HG02571 (cell line): ENCODE data around the gene GPX5.
"Not testable (repeated sequence)": the region's sequence is repeated elsewhere in the genome, so short reads cannot be mapped to it uniquely, and the experiment has no call there.

Source experiments
- ATAC-seq: cut with Tn5 transposase; IDR thresholded peaks from one replicate; pipeline ENCODE4 v1.9.1; 2021; ENCODE audit warnings: mild to moderate bottlenecking, moderate library complexity; ENCODE audit not compliant: unreplicated experiment

GPX5 gene, protein sequence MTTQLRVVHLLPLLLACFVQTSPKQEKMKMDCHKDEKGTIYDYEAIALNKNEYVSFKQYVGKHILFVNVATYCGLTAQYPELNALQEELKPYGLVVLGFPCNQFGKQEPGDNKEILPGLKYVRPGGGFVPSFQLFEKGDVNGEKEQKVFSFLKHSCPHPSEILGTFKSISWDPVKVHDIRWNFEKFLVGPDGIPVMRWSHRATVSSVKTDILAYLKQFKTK

DNA sequence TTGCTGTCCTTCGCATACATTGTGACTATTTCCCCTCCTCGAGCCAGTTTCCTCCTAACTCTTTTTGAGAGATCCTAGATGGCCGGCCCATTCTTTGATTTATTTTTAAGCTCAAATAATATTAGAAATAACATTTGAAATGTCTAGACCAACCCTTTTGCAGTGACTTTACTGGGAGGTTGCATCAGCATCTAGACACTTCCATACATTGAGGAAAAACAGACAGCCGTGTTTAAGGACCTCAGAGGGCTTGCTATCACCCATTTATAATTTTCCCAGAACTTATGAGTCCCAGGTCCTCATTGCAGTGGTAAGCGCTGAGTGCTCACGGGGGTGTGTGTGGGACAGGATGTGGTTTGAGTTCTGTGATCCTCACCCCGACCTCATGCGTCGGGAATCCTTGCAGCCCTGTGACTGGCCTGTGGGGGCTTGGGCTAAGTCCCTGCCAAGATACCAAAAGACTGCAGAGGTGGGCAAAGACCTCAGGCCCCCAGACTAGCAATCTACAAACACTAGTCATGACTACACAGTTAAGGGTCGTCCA lies at the start of gene GPX5:
Gene GPX5 (plus strand): TSS at position 386 of the 544 bp plus-strand sequence. CDS start 133 bp downstream, at position 519.
- no peak for ATAC-seq

DNA sequence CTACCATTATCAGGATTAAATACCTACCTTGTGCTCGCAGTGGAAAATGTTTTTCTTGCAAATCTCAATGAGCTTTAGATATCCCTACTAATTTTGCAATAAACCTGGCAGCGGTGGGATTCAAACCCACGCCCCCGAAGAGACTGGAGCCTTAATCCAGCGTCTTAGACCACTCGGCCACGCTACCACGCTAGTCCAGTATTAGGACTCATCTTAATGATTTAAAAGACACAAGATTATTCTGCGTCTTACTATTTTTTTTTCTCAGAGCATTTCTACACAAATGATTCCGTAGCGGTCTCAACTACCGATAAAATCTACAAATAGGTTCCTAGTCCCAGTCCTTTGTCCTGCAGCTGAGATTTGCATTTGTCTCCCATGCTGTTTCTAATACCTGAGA lies 47.2 kb upstream of the GPX5 start:
- ATAC-seq, result no peak

DNA sequence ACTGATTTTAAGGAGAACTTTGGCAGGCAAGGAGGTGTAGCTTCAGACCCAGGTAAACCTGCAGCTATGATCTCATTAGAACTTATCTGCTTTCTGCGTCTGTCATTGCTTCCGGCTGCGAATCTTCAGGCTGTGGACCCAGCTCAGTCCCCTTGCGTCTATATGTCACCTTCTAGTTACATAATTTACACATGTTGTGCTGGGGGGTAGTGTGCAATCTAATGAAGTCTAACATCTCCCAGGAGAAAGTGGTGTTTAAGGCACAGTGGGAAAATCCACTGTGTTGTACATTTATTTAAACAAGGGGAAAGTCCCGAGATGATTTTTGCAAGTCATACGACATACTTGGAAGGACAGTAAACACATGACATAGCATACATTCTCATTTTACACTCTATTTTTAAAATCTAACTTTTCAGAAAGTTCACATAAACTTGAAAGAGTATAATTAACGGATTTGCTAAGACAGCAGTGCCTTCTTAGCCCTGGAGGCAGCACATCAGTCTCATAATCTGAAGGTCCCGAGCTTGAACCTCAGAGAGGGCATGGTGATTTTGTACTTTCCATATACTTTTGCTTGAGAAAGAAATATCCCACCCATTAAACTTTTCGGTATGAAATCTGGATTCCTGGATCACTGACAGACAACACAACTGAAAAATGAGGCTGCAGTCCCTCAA lies 45.3 kb upstream of the GPX5 start:
- no peak for ATAC-seq

DNA sequence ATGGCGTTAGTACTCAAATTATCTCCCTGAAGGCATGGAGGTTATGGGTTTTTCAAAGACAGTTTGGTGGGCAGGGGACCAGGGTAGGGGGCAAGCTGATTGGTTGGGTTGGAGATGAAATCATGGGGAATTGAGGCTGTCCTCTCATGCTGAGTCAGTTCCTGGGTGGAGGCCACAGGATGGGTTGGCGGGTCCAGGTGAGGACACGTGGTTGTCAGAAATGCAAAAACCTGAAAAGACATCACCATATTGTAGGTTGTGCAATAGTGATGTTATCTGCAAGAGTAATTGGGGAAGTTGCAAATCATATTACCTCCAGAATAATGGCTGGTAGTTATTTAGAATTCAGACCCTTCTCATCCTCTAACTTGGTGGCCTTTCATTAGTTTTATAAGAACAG lies 40.2 kb upstream of the GPX5 start:
- no peak for ATAC-seq

DNA sequence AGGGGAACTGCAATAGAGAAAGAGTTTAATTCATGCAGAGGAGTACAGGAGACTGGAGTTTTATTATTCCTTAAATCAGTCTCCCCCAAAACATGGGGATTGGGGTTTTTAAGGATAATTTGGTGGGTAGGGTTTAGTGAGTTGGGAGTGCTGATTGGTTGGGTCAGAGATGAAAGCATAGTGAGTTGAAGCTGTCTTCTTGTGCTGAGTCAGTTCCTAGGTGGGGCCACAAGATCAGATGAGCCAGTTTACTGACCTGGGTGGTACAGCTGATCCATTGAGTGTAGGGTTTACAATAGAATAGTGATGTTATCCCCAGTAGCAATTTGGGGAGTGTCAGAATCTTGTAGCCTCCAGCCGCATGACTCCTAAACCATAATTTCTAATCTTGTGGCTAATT lies 39.1 kb upstream of the GPX5 start:
- ATAC-seq, result no peak

DNA sequence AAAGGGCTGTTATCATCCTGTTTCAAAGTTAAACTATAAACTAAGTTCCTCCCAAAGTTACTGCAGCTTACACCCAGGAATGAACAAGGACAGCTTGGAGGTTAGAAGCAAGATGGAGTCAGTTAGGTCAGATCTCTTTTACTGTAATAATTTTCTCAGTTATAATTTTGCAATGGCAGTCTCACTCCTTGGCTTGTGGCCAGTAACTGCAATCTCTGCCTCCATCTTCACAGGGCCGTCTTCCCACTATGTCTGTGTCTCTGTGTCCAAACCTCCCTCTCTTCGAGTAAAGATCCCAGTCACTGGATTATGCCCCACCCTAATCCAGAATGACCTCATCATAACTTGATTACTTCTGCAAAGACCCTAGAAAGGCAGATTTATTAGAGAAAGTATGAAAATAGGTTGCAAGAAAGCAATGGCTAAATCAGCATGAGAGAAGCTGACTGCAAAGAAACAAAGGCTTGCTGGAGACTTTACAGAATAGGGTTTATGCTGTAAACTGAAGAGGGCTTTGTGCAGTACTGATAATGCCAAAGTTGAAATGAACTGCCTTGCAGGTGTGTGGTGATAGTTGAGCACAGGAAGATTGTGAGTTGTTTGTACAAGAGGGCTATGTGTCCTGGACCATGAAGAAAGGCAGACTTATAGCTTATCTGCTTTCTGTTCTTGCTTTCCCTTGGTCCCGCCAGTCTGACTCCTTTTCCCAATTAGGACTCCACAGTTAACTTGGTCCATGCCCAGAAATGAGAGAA lies 38.5 kb upstream of the GPX5 start:
- no peak for ATAC-seq

DNA sequence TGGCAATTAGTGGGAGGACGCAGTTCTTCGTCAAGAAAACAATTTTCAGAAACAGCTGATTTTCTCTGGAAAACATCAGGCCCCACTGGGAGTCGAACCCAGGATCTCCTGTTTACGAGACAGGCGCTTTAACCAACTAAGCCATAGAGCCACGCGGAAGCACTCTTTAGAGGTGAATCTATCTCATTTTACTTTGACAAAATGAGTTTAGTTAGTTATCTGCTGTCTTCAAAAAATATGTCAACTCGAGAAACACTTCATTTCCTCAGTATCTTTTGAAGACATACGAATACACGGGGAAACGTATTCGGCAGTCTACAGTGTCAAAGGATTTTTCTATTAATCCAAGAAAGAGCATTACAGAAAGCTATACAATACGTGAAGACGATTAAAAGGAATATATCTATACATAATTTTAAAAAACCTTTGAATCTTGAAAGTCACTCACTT lies 36.7 kb upstream of the GPX5 start:
- no peak for ATAC-seq

DNA sequence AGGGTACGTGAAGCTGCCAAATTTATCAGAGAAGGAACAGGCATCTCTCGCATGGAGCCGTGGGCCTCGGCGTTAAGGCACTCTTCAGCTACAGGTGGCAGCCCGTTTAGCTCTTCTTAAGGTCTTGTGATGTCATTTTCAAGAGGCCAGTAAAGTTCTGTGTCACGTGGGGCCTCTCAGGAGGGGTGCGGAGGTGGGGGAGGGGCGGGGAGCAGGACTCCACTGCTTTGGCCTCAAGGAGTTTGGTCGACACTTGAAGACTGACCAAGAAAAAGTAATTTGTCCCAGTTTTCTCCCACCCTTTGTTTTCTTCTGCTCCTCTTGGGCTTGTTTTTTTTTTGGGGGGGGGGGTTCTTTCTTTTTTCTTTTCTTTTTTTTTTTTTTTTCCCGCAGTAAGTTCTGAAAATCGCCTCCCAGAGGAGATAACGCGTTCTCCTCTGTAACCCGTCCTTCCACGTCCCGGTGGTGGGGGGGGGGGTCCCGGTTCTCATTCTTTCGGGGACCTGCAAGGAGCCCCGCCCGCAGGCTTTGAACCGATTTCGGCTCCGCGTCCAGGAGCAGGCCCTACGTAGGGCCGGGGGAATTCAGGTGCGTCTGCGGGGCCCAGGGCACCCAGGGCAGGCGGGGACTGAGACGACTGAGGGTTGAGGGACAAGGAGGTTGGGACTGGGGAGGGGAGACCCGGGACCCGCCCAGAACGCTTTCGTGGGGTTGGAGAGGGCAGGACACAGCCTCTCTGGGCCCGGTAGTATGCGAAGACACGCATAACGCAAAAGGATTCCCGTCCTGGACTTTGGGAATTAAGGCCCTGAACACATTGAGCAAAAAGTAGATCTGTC lies 36.1 kb upstream of the GPX5 start:
- ATAC-seq, result peak; percentile 71

DNA sequence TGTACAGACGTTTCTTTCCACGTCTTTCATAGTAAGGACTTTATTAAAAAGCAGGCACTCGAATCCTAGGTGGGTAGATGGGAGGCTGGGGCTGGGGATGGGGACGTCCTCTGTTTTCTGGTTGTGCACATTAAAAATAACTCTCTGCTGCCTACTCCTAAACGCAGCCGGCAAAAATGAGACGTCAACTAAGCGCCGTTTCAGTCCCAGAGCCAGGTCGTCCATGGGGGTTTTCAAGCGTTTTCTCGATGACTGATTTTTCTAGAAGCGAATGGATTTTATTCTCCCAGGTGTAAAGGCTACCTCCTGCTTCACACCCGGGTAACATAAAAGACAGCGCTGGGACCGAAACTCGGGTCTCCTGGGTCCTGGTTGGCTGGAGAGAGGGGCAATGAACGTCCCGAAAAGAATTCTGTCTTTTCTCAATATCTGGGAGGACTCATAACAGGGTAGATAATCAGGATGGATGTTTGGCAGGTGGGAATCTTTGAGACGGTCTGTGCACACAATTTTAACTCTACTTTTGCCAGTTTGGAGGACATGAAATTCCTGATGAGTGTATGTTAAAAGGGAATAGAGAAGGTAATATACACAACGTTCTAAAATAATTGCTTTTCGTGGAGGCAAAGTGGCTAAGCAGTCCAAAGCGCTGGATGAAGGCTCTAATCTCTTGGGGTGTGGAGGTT lies 35.3 kb upstream of the GPX5 start:
- no peak for ATAC-seq

DNA sequence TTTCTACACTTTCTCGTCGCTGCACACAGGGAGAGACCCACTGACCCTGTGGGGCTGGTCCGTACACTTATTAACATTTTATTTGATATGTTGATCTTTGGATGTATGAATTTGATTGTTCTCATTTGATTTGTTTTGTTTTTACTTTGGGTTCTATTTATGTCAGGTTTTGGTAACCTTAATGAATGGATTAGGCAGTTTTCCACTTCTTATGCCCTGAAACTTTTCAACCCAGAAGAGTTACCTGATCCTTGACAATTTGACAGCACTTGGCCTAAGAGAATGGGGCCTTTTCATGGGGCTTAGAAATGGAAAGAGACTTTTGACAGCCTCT lies 33.7 kb upstream of the GPX5 start:
- ATAC-seq, result no peak

DNA sequence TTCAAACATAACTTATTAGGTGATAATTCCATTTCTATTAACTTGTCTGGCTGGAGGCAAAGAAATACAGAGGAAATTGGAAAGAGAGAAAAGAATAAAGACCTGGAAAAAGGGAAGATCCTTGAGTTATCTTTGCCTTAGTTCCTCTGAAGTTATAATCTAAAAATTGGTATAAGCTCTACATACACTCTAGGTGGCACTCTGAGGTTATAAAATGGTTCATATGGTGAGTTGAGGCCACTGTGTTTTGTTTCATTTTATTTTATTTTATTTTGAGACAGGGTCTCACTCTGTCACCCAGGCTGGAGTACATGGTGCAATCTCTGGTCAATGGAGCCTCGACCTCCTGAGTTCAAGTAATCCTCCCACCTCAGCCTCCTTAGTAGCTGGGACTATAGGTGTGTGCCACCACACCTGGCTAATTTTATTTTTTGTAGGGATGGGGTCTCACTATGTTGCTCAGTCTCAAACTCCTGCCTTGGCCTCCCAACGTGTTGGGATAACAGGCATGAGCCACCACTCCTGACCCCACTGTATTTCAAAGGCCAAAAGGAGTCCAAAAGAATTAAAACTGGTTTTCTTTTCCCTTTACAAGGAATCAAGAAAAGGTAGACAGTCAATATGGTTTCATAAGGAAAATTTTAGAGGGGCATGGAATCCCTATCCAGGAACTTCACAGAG lies 29.4 kb upstream of the GPX5 start:
- ATAC-seq, result no peak

DNA sequence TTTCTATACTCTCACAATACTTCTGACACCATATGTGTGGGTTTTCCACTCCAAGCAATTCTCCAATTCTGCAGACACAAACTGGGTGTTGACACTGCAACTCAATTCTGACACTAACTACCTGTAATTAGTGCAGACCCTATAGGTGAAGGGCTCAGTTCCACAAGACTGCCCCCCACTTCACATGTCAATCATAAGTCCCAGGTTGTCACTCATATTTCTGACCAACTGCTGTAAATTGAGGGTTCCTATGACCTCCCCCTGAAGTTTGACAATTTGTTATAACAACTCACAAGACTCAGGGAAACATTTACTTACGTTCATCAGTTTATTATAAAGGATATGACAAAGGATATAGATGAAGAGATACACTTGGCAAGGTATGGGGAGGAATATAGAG lies 28.4 kb upstream of the GPX5 start:
- no peak for ATAC-seq

DNA sequence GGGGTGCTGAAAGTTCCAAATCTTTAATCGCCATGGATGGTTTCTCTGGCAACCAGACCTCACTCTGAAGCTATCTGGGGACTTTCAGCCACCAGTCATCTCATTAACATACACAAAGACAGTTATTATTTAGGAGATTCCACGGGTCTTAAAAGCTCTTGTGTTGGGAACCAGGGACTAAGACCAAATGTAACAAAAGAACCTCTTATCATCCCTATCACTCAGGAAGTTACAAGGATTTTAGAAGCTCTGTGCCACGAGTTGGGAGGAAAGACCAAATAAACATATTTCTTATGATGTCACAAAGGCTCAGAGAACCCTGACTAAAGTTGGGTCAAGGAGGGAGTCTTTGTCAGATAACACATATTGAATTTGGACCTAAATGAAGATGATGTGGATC lies 27.8 kb upstream of the GPX5 start:
- no peak for ATAC-seq

DNA sequence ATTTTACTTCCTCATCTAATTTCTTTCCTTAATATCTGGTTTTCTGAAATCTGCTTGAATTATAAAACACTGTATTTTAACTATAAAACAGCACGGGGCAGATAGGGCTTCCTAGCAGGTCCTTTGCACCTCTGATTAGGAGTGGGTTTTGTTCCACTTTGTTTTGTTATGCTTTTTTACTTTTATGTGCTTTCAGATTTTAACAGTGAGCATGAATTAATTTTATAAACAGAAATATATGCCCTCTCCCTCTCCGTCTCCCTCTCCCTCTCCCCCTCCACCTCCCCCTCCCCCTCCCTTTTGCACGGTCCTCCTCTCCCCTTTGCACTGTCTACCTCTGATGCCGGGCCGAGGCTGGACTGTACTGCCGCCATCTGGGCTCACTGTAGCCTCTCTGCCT lies 24.4 kb upstream of the GPX5 start:
- no peak for ATAC-seq

DNA sequence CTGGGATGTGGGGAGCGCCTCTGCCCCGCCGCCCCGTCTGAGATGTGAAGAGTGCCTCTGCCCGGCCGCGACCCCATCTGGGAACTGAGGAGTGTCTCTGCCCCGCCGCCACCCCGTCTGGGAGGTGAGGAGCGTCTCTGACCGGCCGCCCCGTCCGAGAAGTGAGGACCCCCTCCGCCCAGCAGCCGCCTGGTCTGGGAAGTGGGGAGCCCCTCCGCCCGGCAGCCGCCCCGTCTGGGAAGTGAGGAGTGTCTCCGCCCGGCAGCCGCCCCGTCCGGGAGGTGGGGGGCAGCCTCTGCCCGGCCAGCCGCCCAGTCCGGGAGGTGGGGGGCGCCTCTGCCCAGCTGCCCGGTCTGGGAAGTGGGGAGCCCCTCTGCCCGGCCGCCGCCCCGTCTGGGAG lies 23.5 kb upstream of the GPX5 start:
- ATAC-seq, result not testable (repeated sequence)

DNA sequence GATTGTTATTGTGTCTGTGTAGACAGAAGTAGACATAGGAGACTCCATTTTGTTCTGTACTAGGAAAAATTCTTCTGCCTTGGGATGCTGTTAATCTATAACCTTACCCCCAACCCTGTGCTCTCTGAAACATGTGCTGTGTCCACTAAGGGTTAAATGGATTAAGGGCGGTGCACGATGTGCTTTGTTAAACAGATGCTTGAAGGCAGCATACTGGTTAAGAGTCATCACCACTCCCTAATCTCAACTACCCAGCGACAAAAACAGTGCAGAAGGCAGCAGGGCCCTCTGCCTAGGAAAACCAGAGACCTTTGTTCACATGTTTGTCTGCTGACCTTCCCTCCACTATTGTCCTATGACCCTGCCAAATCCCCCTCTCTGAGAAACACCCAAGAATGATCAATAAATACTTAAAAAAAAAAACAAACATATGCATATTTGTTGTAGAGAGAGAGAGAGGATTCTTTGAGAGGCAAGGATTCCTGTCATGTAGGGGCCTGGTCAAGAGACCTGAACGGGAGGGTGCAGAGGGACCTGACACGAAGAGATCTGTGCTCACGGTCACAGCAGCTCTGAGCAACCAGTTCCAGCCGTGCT lies 22.9 kb upstream of the GPX5 start:
- ATAC-seq, result not testable (repeated sequence)

DNA sequence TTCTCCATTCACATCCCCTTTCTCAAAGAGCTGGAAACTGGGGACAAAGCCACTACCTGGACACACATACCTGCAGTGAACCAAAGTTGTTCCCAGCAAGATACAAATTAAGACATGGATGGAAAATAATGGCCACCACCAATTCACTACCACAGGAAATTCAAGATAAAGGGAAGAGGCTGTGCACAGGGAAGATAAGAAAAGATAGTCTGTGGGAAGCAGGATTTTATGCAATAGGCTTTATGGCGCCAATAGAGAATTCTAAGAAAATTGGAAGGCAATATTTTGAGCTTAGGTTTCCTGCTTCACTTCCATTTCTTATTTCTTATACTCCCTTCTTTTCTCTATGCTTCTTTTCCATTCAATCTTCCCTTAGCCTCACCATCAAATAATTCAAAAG lies 19.9 kb upstream of the GPX5 start:
- no peak for ATAC-seq

DNA sequence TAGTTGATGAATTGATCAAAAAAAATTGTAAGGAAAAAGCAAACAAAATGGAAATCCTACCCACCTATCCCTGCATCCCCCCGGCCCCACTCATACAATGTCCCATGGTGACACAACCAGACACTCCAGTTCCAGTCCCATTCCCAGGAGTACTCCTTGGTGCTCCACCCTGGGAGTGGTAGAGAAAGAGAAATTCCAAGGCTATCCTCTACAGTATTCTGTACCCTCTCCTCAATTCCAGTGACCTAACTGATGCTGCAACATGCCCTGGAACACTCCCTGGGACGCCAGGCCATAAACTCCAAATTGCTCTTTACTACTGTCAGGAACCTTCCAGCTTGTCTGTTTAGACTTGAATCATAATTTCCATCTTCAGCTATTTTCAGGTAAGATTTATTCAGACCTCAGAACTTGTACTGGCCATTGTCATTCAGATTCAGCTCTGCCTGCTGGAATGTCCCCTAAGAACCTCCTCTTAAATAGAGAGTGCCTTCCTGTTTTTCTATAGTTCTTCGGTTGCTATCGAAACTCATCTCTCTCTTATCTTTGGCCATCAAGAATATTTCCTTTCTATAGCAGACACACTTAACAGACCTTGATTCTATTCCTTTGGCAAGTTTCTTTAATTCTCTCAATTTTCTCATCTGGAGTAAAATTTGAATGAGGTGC lies 18.7 kb upstream of the GPX5 start:
- no peak for ATAC-seq
